SK-N-MC (cell line): ENCODE data around the gene SERINC4.
A peak's percentile ranks its signal among the peaks of the same experiment; 100 is the strongest.

ENCODE experiments used
- DNase-seq: peaks from one replicate; pipeline ENCODE4 v3.0.0-alpha.2; 2011; ENCODE audit warnings: low read depth, low spot score
- H3K27ac ChIP-seq: fragments of 200-600 bp; sonication (generic); 2 replicates; pipeline ENCODE4 v1.5.1; 2016; ENCODE audit warnings: mixed run types
- H3K36me3 ChIP-seq: fragments of 200-600 bp; sonication (generic); 2 replicates; pipeline ENCODE4 v1.6.1; 2017; ENCODE audit warnings: antibody characterized with exemption, low read length, mixed read lengths; ENCODE audit not compliant: insufficient read depth
- H3K4me3 ChIP-seq: fragments of 200-600 bp; sonication (generic); 2 replicates; pipeline ENCODE4 v1.5.1; 2016
- H3K9ac ChIP-seq: fragments of 200-600 bp; sonication (generic); 2 replicates; pipeline ENCODE4 v1.8.0; 2017; ENCODE audit warnings: mixed run types, mixed read lengths; ENCODE audit not compliant: insufficient read length
- H3K9me3 ChIP-seq: fragments of 200-600 bp; sonication (generic); 2 replicates; pipeline ENCODE4 v1.6.1; 2017; ENCODE audit warnings: low read depth, mild to moderate bottlenecking, antibody characterized with exemption, low read length, moderate library complexity, mixed read lengths
- EZH2 ChIP-seq: fragments of 200-600 bp; sonication (generic); IDR thresholded peaks from one replicate; pipeline ENCODE4 v1.6.1; 2017; ENCODE audit warnings: antibody characterized with exemption
- FOXP2 ChIP-seq: optimal IDR thresholded peaks from 2 replicates; pipeline ENCODE3; 2011; ENCODE audit warnings: mild to moderate bottlenecking, moderate library complexity; ENCODE audit not compliant: insufficient read depth; ENCODE audit errors: extremely low read length, control extremely low read depth
- POLR2AphosphoS5 ChIP-seq: IDR thresholded peaks from 2 replicates; pipeline ENCODE4 v1.6.1; 2012; ENCODE audit warnings: mild to moderate bottlenecking, low read depth, low read length, borderline replicate concordance

The SERINC4 gene

GRCh38 chr15:43791993-43792760 is 7.8 kb downstream of the SERINC4 start, which contains the start of gene SERF2:
Gene SERF2, plus strand, starts transcription at chr15:43792320. Its CDS starts 57 bp downstream, at chr15:43792377.
- peak within 1 kb of the TSS; percentile 94 for H3K27ac ChIP-seq
- peaks cover 41% of the 10 kb centered on the region for H3K36me3 ChIP-seq
- peak within 1 kb of the TSS; percentile 99 for H3K9ac ChIP-seq
- H3K4me3 ChIP-seq: peak within 1 kb of the TSS; percentile 93
- no peak for TF ChIP-seq FOXP2
- TF ChIP-seq POLR2AphosphoS5: peak; percentile 93
- DNase-seq: peak; percentile 76
- no peaks in the 10 kb centered on the region for H3K9me3 ChIP-seq

- H3K9me3 ChIP-seq: no peaks in the 10 kb centered on the region
- peaks cover 14% of the 10 kb centered on the region for H3K36me3 ChIP-seq
- H3K27ac ChIP-seq: no peak overlapping the region
- DNase-seq: no peak
- H3K9ac ChIP-seq: no peak overlapping the region
- no peak for TF ChIP-seq EZH2
- TF ChIP-seq POLR2AphosphoS5: no peak
- no peak overlapping the region for H3K4me3 ChIP-seq
Measured at GRCh38 chr15:43789409-43789808, 10.6 kb downstream of the SERINC4 start.

- TF ChIP-seq POLR2AphosphoS5 (no peak), EZH2 (no peak), FOXP2 (no peak)
- no peak overlapping the region for H3K9ac ChIP-seq
- DNase-seq: no peak
- no peaks in the 10 kb centered on the region for H3K9me3 ChIP-seq
- no peak overlapping the region for H3K4me3 ChIP-seq
- H3K36me3 ChIP-seq: peaks cover 1% of the 10 kb centered on the region; the same call in 1 of the 2 replicates
- H3K27ac ChIP-seq: no peak overlapping the region
Measured at GRCh38 chr15:43779016-43779415, 21.0 kb downstream of the SERINC4 start.

GRCh38 chr15:43777267-43777914 is 22.6 kb downstream of the SERINC4 start:
- peak overlapping the region; percentile 82 for H3K9ac ChIP-seq

GRCh38 chr15:43776718-43777266 is 23.2 kb downstream of the SERINC4 start, which contains the start of gene ELL3:
Gene ELL3, minus strand, starts transcription at chr15:43776966. Its CDS starts 65 bp downstream, at chr15:43776901.
- no peak for DNase-seq
- Histone ChIP-seq H3K27ac (peak within 1 kb of the TSS; percentile 76; the same call in 1 of the 2 replicates), H3K9me3 (no peaks in the 10 kb centered on the region), H3K36me3 (peaks cover 18% of the 10 kb centered on the region), H3K9ac (peak within 1 kb of the TSS; percentile 82), H3K4me3 (peak within 1 kb of the TSS; percentile 82)
- TF ChIP-seq FOXP2 (no peak), POLR2AphosphoS5 (peak; percentile 79)

More at GRCh38 chr15:43777267-43777914, 22.6 kb downstream of the SERINC4 start:
- H3K9me3 ChIP-seq: no peaks in the 10 kb centered on the region
- no peak for TF ChIP-seq EZH2
- TF ChIP-seq POLR2AphosphoS5: peak; percentile 4
- peak overlapping the region; percentile 82 for H3K4me3 ChIP-seq
- peaks cover 12% of the 10 kb centered on the region for H3K36me3 ChIP-seq
- H3K27ac ChIP-seq: peak overlapping the region; percentile 76; the same call in 1 of the 2 replicates
- no peak for DNase-seq

- H3K27ac ChIP-seq: no peak overlapping the region
- H3K9me3 ChIP-seq: no peaks in the 10 kb centered on the region
- TF ChIP-seq FOXP2 (no peak), EZH2 (no peak), POLR2AphosphoS5 (no peak)
- no peak overlapping the region for H3K9ac ChIP-seq
- peak overlapping the region; percentile 82 for H3K4me3 ChIP-seq
- H3K36me3 ChIP-seq: peaks cover 24% of the 10 kb centered on the region
- no peak for DNase-seq
Measured at GRCh38 chr15:43776101-43776717, 23.8 kb downstream of the SERINC4 start.

GRCh38 chr15:43775411-43775965 is 24.5 kb downstream of the SERINC4 start:
- Histone ChIP-seq H3K36me3 (peaks cover 31% of the 10 kb centered on the region), H3K9me3 (no peaks in the 10 kb centered on the region), H3K9ac (no peak overlapping the region), H3K27ac (peak overlapping the region; percentile 77), H3K4me3 (no peak overlapping the region)
- no peak for TF ChIP-seq FOXP2
- no peak for TF ChIP-seq EZH2
- no peak for TF ChIP-seq POLR2AphosphoS5
- no peak for DNase-seq

- peaks cover 44% of the 10 kb centered on the region for H3K36me3 ChIP-seq
- H3K9ac ChIP-seq: no peak overlapping the region
- H3K4me3 ChIP-seq: no peak overlapping the region
- DNase-seq: no peak
- peak overlapping the region; percentile 77 for H3K27ac ChIP-seq
- no peak for TF ChIP-seq FOXP2
- TF ChIP-seq EZH2: no peak
- TF ChIP-seq POLR2AphosphoS5: no peak
- no peaks in the 10 kb centered on the region for H3K9me3 ChIP-seq
Measured at GRCh38 chr15:43774062-43774461, 26.0 kb downstream of the SERINC4 start.
